GM19239 (cell line): ENCODE results near the gene OLIG1.

Source experiments
- DNase-seq: peaks from one replicate; pipeline ENCODE4 v3.0.0; 2011; ENCODE audit warnings: low spot score; ENCODE audit not compliant: insufficient read length
- FAIRE-seq: peaks from 2 replicates; lab custom pipeline; 2011; peaks lifted over from hg19 to GRCh38; lab: Jason Lieb, UNC

Gene OLIG1

DNA sequence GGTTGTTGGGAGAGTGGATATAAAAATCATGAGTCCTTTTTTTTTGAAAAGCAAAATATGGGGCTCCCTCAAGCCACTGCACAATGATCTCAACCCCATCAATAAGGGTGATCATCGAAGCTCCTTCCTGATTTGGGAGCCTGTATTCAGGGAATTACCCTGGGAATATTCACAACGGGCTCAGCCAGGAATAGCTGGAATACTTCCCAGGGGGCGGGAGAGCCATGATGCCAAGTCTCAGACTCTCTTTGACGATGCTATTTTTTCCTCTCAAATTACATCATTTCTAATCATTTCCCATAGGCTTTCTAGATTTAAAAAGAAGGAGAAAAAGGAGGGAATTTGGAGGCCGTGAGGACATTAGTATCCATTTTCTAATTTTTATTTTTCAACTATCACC, 18.4 kb downstream of the OLIG1 start:
- DNase-seq = no peak
- no peak for FAIRE-seq

DNA sequence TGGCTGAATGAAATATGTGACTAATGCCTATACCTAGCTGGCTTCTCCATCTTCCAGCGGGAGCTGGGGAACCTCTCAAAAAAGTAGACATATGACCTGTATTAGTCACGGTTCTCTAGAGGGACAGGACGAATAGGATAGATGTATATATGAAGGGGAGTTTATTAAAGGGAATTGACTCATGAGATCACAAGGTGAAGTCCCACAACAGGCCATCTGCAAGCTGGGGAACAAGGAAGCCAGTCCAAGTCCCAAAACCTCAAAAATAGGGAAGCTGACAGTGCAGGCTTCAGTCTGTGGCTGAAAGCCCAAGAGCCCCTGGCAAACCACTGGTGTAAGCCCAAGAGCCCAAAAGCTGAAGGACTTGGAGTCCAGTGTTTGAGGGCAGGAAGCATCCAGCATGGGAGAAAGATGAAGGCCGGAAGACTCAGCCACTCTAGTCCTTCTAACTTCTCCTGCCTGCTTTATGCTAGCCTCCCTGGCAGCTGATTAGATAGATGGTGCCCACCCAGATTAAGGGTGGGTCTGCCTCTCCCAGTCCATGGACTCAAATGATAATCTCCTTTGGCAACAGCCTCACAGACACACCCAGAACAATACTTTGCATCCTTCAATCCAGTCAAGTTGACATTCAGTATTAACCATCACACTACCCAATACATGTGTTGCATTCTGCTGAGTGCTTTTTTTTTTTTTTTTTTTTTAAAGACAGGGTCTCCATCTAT, 19.6 kb downstream of the OLIG1 start:
- FAIRE-seq = no peak
- DNase-seq = no peak

DNA sequence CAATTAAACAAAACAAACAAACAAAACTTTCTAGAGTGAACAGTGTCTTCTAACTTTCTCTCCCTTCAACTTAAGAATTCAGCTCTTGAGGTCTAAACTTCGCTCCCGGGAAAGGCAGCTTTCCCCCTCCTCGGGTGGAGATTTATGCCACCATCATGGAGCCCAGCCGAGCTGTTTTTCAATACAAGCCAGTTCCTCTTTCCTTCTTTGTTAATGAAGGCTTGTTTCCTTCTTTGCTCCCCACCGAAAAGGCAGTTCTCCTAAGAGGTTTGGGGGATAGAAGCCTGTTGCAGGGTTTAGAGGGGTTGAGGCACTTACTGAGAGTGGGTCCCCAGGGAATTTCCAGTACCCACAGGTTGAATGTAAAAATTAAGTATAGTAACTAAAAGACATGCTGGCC, 26.5 kb downstream of the OLIG1 start:
- DNase-seq = no peak
- FAIRE-seq = no peak

DNA sequence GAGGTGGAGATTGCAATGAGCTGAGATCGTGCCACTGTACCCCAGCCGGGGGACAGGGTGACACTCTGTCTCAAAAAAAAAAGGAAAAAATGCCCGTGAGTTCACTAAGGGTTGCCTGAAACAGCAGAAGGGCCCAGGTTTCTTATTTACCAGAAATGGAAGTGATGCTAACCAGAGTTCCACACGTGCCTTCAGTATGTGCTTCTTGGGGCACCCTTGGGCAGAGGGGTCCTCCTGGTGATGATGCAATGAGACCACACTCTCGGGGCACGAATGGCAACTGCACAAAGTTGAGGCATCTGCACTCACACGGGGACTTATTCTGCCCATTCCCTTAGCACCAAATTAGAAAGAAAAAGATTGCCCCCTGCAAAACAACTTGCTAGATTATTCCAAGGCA, 29.2 kb downstream of the OLIG1 start:
- DNase-seq = no peak
- no peak for FAIRE-seq

DNA sequence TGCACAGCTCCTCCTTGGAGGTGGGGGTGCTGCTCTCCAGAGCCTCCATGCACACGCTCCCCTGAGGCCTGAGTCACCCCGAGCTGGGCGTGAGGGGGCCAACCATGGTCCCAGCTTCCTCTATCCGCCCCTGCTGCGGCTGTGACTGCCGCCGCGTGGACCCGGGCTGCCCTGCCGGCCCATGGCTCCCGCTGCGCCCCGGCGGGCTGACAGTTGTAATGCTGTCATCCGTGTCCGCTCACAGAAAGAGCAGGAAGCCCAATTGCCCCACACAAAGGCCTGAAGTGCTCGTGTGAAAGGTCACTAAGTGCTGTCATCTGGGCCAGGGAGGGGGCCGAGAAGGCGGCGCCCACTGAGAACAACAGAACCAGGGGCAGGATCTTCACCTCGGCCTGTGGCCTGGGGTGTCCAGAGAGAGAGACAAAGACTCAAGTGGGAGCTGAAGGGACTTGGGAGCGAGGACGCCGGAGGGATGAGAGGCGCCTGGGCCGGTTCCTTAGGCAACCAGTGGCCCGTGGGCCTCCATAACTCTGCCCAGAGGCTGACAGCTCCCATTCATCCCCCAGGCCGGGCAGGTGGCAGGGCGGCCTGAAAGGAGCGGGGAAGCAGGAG, 31.5 kb downstream of the OLIG1 start:
- no peak for FAIRE-seq
- no peak for DNase-seq

DNA sequence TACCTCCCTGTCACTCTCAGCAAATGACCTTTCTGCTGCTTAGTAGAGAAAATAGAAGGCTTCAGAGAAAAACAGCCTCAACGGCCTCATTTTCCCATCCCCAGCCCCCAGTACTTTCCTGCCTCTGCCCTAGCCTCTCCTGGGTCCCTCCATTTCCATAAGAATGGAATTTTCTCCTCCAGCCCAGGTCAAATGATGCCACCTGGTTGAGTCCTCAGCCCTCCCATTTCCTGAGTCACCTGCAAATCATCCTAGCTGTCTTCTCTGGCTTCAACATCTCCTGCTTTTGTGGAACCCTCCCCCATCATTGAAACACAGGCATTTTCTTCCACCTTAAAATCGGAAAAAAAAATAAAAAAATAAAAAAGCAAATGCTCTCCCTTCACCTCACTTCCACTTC, 35.1 kb downstream of the OLIG1 start:
- no peak for FAIRE-seq
- no peak for DNase-seq

DNA sequence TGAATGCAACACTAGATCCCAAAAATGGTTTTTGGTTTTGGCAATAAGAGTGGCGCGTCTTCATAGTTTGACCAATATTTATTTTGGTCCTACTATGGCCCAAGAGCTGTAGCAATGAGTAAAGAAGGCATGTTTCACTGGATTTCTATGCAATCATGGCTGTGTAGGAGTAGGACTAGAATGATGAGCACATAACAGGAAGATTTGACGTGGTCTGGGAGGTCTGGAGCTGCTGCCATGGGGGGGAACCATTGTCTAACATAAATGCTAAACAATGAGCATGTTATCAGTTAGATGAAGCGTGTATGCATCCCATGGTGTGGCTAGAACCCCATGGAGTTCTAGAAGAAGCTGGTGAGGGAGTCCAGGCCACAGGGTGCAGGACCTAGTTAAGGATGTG, 38.3 kb downstream of the OLIG1 start:
- no peak for FAIRE-seq
- DNase-seq = no peak

DNA sequence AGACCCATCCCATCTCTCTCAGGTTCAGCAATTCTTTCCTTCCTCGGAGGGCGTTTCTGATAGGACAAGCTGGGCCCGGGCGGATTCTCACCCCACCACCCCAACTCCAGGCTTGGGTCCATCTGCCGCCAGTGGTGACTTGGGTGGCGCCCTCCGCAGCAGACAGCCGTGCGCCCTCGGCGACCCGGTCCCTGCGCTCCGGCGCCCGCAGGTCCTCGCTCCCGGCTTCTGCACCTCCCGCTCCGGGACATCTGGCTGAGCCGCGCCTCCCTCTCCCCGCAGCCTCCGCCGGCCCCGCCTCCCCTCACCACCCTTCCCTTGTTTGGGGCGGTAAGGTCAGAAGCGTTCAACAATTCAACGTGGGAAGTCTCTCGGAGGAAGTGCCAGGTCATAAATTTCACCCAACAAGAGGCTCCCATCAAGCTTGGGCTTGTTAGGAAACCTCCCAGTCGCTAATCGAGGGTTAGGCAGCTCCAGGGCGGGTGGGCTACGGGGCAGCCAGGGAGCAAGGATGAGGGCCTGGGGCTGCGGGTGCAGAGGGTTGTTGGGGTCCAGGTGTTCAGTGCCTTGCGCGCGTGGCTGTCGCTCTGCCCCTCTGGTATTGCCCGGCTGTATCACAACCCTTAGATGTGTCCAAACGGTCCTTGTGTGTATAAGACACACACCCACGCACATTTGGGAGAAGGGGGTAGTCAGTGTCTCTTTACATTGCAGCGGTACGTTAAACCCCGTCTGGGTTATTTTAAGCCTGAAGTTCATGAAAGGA, 39.8 kb downstream of the OLIG1 start:
- no peak for DNase-seq
- FAIRE-seq = no peak

DNA sequence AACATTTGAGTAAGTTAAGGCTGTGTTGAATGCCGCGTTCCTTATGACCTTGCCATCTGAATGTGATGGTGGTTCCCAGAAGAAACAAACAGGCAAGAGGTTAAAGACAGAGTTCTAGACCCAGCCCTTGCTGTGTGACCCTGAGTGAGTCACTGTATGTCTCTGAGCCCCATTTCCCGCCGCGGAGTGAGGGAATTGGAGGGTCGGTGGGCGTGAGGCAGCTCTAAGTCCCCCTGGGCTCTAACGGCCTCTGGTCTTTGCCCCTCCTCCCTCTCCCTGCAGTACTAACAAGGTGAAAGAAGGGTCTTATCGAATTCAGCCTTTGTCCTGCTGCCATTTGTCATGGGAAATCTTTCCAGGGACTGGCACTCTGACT, 40.4 kb downstream of the OLIG1 start:
- FAIRE-seq (no peak), DNase-seq (no peak)

DNA sequence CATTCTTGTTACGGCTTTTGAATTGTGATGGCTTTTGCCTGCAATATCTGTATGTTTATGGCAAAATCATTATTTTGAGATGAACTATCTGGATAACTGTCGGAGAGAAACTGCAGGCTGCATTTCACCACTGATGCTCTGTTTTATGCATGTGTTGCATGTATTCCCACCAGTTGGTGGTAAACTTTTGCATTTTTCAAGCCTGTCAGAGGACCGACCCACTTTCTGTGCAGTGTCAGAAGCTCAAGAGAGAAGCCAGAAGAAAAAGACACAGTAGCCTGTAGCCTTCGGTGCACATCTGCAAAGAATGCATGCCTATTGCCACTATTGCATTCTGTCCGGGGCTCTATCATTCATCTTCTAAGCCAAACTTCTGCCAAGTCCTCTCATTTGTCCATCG, 41.6 kb downstream of the OLIG1 start:
- no peak for DNase-seq
- no peak for FAIRE-seq

DNA sequence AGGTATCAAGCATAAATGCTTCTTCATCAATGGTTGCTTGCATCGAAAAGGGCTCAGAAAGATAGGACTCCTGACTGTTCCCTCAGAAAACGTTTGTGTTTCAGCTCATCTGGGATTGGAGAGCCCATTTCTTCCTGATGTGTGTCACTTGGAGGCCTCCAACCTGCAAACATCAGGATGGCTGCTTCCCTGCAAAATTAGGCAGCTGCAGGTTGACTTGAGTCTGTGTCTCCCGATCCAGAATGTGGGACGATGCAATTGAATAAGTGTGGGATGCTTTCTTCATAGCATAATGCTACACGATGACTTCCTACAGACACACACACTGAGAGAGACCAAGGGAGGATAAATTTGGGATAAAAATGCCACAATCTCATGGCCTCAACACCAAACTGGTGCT, 42.2 kb downstream of the OLIG1 start:
- no peak for FAIRE-seq
- no peak for DNase-seq

DNA sequence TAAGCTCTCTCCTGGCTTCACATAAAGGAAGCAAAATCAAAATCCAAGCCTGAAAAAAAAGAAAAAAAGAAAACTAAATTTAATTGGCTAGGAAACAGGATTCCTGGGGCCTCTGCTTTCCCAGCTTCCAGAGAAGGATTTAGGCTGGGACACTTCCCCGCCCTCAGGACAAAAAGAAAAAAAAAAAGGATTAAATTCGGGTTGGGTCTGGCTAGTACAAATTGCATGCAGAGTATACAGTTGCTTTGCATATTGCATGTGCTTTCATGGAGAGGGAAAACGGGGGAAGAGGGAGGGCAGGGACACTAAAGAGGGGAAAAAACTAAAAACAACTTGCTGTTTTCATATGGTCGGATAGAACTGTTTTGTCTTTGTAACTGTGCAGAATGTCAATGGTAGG, 42.7 kb downstream of the OLIG1 start:
- FAIRE-seq (no peak), DNase-seq (no peak)

DNA sequence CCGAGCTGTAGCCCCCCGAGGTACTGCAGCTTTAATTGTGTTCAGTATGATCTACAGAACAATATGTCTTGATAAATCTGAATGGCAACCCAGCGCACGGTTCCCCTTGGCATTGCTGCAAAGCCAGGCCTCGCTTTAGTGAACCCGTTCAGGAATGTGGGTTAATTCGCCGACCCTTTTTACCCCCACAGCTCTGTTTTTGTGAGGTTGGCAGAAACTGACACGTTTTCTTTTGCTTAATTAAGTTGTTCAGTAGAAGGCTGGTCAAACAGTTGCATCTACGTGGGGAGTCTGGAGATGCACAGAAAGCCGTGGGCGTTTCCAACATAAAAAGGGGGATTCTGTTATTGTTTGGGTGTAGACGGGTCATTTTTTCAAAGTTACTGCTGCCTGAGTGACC, 43.2 kb downstream of the OLIG1 start:
- DNase-seq = no peak
- FAIRE-seq = no peak

DNA sequence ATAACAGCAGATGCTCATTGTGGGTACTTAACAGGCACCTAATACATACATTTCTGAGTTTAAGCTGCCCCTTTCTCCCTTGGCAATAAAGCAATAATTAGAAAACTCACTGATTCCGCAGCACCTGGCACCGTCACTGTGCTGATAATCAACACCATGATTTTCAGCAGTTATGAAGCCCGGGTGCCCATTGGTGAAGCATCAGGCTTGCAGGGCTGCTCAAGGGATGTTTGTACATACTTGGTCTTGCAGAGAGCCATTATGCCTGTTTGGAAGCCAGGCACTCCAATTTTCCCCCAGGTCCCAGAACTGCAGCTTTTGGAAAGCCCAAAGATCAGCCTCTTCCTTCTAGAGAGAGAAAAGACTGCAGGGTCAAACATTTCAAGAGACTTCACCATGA, 44.3 kb downstream of the OLIG1 start:
- FAIRE-seq = no peak
- DNase-seq = no peak

DNA sequence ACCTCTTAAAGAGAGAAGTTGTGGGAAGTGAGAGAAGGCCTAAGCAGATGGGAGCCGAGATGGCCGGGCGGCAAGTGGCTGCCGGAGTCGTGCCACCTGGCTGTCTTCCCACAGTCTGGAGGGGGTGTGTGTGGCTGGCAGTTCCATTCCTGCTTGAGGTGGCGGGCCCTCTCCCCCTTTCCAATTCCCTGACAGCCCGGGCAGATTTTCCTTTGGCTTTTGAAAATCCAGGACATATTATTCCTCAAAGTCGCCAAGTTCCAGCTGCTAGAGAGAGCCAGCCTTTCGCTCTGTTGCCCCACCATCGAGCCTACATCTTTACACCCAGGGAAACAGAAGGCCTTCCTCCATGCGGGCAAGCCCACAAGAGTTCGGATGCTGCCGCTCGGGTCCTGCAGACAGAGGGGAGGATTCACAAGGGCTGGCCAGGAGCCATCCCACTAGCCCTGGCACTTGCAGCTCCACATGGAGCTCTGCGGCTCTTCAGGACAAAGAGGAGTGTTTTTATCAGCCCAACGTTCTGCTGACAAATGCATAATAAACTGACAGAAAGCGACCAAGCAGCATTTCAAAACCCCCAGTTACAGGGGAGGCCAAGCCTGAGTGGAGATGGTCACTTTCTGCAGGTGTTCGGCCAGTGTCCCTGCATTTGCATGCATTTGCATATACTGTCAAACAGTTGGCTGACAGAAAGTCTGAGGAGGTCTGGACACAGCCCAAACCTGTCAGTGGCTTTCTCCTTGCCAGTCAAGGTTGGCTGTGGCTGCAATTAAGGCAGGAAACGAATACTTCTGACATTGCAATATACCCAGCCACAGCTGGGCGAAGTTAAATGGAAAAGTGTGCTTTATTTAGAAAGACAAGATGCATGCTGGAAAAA, 45.9 kb downstream of the OLIG1 start:
- no peak for DNase-seq

DNA sequence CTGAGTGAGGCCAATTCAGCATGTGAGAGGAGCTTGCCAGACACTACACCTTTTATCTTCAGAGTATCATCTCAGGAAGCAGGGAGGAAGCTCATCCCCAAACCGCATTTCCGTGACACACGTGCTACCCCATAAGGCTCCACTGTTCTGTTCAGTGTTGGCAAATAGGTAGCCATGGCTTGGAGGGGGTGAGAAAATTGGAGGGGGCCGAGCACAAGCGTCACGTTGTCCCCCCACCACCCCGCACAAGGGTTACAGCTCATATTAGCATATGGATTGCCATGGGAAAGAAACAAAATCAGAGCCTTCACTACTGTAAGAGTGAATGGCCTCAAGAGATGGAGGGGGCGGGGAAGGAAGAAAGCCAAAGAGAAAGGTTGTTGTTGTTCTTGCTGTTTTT, 46.7 kb downstream of the OLIG1 start:
- no peak for DNase-seq
- no peak for FAIRE-seq

More for the DNA sequence above, 45.9 kb downstream of the OLIG1 start:
- FAIRE-seq = no peak

DNA sequence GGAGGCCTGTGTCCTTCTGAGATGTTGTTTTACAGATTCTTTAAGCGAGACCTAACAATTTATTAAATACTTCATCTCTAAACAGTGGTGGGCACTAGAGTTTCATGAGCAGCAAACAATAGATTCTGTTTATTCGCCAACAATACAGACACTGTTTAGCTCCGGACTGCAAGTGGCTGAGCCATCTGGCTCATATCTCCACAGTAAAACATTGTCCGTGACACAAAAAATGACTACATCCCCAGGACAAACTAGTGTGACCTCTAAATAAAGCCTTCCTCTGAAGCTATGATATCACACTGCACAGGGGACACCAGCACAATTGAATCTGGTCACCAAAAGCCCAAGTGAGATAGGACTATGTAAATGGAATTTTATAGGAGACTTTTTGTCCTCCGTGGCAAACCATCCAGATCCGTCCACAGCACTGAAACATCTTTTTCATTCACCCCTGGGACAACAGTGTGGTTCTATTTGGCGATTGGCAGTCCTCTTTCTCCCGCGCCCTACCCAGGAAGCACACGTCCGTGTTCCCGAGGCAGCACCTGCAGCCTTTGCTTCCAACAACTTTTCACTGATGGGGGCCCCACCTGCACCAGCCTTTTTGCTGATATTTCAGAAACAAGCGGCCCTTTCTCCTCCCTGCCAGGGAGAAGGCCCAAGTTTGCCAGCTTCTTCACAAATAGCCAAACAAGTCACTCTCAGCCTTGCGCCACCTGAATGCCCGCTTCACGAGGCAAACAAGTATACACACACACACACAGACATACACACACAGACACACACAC, 47.4 kb downstream of the OLIG1 start:
- FAIRE-seq = no peak
- DNase-seq = no peak
